Activated CD8-positive, alpha-beta memory T cell treated with anti-CD3 and anti-CD28 coated beads, Interleukin-2, amount 50 U/mL, for 4 hours (primary cell): ENCODE results near the gene C19orf44.
"Not testable (repeated sequence)": the region's sequence is repeated elsewhere in the genome, so short reads cannot be mapped to it uniquely, and the experiment has no call there.

Experiments used
- DNase-seq: peaks from one replicate; pipeline ENCODE4 v3.0.0-alpha.2; 2020

The C19orf44 gene

DNA sequence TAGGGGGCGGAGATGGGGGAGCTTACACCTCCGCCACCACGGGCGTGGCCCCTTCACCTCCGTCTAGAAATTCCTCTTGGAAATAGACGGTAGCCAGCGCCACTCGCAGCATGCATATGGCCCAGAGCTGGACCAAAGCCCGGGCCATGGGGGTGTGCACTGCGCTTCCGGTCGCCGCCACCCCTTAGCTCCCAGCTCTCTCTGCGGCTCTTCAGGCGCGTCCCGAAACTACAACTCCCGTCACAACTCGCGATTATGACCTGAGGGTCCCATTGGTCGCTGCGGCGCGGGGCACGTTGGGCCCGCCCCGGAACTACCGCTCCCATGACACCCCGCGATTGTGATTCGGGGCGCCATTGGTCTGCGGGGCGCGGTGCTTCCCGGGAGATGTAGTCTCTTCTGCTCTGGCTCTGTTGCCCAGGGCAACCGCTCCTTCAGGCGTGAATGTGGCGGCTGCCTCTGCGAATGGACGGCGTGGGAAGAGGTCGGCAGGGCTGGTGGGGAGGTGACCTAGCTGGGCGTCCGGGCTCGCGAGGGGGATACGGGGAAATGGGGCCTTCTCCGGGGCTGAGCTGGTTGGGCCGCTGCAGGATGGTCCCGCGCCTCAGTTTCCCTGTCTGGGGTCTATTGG is at the start of gene C19orf44, which contains the start of gene CALR3:
TSS of gene C19orf44 (plus strand) at position 413 of the 631 bp plus-strand sequence. CDS start 4,399 bp downstream, outside the sequence.
TSS of gene CALR3 (minus strand) at position 186 of the 631 bp plus-strand sequence. CDS start at position 148, 38 bp downstream.
- DNase-seq = peak; percentile 96

DNA sequence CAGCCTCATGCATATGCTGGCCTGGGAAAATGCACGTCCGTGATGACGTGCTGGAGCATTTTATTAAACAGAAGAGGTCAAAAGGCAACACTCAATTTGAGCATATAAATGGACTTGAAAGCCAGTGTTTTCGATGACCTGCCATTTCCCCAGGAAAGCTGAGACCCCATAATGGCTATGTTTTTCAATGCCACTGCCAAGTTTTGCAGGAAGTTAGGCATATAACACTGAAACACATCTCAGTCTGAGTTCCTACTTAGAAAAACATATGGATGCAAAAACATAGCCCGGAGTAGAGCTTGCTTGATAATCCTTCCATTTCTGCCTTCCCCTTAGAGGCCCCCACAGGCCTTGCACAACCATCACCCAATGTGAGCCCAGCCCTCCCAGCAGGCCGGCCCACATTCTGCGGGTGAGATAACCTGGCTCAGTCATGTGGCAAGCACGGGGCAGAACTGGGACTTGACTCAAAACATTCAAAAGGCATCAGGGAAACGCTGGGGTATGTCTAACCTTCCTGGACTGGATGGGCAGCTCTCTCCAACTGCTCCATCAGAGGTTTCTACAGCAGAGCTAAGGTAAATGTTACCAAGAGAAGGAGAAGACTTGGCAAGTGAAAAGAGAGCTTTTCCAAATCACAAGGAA is 49.3 kb upstream of the C19orf44 start:
- DNase-seq = peak; percentile 39

DNA sequence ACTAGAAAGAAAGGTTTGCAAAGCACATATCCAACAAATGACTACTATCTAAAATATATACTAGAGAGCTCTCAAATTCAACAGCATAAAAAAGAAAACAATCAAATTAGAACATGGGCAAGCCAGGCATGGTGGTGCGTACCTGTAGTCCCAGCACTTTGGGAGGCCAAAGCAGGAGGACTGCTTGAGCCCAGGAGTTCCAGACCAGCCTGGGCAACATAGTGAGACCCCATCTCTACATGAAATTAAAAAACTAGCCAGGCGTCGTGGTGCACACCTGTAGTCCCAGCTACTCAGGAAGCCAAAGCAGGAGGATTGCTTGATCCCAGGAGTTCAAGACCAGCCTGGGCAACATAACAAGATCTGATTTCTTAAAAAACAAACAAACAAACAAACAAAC is 47.3 kb upstream of the C19orf44 start:
- not testable (repeated sequence) for DNase-seq

DNA sequence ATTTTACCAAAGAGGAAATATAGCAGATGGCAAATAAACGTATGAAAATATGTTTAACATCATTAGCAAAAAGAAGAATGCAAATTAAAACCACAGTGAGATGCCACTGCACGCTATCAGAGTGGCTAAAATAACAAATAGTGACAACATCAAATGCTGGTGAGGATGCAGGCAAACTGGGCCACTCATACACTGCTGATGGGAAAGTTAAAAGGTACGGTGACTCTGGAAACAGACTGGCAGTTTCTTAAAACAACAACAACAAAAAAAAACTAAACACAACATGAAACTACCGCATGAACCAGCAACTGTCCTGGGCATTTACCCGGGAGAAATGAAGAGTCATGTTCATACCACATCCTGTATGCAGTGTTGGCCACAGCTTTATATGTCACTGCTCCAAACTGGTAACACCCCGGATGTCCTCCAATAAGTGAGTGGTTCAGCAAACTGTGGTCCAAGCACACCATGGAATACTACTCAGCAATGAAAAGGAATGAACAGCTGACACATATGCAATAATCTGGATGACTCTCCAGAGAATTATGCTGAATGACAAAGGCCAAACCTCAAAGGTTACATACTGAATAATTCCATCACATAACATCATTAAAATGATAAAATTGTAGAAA is 46.7 kb upstream of the C19orf44 start:
- DNase-seq = no peak

DNA sequence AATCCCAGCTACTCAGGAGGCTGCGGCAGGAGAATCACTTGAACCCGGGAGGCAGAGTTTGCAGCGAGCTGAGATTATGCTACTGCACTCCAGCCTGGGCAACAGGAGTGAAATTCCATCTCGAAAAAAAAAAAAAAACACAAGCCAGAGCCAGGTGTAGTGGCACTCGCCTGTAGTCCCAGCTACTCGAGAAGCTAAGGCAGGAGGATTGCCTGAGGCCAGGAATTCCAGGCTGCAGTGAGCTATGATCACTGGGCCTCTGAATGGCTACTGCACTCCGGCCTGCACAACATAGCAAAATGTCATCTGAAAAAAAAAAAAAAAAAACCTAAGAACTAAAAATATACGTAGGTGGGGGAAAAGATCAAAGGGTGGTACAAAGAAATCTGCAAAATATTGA is 43.9 kb upstream of the C19orf44 start:
- no peak for DNase-seq

DNA sequence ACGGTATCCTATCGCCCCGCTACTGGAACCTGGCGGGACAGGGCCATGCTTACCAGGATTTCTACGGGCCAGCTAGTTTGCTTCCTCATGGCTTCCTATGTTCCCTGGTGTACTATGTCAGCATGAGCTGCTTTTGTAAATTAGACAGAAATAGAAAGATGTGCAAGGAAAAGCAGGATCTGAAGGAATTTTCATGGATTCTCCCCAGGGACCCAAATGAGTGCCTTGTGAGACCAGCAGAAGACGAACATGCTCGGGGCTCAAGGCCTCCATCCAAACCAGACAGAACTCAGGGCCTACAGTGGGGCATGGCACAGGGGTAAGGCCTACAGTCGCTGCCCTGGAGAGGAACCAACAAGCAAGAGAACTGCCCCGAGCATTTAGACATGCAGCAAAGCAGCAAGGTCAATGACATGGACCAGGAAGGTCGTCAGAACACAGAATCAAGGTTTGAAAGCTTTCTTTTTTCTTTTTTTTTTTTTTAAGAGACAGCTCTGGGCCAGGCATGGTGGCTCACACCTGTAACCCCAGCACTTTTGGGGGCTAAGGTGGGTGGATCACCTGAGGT is 41.8 kb upstream of the C19orf44 start:
- no peak for DNase-seq

DNA sequence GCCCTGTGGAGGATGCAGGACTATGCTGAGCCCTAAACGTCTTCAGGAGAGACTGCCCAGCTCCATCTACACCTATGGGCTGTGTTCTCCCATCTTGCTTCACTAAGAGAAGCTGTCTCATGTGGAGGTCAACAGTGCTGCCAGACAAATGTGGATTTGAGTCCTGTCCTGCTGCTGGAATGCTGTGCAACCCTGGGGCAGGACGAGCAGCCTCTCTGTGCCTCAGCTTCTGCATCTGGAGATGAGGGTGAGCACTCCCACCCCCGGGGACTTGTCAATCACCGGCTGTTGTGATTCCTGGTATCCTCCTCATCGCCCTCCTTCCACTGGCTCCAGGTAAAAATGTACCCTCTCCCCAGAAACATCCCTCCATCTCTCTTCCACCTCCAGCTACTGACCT is 40.7 kb upstream of the C19orf44 start:
- no peak for DNase-seq

DNA sequence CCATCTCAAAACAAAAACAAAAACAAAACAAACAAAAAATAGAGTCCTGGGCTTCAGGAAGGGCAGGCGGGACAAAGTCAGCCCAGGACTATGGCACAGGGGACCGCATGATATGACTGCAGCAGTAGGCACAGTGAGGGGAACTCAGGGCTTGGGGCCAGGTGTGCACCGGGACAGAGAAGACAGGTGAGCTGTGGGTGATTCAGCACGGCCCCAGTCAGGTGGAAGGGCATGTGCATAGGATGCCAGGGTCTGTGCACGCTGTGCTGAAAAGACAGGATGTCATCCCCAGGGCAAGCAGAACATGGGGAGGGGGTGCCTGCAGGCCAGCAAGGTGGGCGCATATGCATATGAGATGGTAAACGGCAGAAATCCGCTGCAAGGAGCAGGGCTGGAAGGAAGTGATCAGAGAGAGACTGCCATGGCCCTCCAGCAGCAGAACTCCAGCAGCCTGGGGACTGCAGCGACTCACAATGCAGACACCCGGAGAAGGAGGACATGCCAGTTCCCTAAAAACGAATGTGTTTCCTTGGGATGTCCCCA is 39.5 kb upstream of the C19orf44 start:
- no peak for DNase-seq

DNA sequence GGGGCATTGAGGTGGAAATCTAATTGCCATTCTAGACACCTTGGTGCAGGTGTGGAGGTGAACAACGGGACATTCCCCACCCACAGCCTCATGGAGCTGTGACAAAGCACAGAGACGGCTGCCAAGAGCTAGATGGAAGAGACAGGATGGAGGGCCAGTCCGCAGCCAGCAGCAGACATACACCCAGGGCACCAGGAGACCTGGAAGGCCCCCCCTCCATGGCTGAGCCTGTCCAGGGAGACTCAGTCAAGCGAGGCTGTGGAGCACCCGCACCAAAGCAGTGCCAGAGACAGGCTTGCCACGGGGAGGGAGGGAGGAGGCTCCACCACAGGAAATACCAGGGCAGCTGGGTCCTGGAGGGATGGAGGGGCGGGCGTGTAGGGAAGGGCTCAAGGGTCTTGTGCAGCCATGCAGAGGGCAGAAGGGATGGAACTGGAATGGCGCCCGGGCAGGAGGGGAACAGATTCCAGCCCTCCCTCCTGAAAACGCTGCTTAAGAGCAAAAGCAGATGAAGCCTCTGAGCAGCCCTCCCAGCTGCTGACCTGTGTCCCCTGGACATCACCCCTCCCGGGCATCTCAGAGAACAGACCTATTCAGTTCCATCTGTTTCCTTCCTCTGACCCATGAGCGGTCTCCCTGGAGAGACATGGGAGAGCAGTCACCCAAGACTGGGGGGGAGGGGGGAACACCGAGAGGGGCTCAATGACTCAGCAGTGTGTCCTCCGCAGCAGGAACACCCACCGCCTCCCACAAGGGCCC is 38.8 kb upstream of the C19orf44 start:
- DNase-seq = peak; percentile 30

DNA sequence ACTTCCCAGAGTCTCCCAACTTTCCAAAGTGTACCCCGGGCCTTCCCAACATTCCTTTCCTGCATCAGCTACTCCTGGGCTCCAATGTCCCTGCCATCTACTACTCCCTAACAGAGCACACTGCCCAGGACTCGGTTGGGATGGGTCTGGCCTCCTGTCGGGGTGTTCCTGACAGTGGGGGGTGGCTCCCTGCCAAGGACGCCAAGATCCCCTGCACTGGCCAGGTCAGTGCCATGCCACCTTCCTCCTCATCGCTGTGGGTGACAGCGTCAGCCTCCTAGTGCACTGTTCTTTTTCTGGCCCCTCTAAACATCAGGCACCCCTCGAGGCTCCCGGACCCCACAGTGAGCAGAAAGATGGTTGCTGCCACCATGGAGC is 38.3 kb upstream of the C19orf44 start:
- DNase-seq = no peak

DNA sequence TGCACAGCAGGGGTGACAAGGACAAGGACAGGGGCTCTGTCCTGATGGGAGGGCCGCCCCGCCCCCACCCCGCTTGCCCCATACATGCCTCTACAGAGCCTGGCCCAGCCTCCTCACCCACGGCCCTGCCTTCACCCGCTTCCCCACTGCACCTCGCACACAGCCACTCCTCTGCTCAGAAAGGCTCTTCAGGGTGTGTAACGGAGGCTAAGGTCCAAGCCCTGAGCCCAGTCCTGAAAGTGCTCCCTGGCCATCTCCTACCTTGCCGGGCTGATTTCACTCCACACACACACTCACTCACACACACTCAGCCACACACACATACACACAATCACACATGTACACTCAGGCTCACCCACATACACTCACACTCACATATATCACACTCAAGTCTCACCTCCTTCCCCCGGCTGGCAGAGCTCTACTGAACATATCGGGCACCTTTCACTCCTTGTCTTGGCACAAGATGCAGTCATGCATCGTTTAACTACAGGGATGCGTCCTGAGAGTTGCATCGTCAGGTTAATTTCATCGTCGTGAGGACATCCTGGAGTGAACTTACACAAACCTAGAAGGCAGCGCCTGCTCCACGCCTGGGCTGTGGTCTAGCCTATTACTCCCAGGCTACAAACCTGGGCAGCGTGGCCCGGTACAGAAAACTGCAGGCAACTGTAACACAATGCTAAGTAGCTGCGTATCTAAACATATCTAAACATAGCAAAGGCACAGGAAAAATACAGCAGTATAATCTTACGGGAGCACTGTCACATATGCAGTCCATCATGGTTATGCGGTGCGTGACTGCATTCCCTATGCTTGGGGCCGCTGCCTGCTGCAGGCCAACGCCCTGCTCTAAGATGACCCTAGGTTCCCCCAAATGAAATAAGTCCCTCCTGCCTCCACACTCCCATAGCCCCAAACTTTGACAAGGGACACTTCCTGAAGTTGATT is 37.5 kb upstream of the C19orf44 start:
- DNase-seq = no peak

DNA sequence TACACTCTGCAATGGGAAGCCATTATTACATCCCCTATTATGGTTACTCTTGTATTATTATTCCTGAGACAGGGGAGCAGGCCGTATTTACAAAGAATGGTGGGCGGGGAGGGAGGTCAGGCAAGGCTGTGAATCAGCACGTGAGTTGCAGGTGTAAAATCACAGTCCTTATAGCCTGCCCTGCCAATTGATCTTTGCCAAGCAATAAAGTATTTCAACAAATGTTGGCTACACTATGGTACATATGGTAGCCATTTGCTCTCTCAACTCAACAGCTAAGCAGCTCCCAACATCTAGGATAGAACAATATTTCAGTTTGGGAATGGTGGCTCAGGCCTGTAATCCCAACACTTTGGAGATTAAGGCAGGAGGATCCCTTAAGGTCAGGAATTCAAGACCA is 36.5 kb upstream of the C19orf44 start:
- no peak for DNase-seq

DNA sequence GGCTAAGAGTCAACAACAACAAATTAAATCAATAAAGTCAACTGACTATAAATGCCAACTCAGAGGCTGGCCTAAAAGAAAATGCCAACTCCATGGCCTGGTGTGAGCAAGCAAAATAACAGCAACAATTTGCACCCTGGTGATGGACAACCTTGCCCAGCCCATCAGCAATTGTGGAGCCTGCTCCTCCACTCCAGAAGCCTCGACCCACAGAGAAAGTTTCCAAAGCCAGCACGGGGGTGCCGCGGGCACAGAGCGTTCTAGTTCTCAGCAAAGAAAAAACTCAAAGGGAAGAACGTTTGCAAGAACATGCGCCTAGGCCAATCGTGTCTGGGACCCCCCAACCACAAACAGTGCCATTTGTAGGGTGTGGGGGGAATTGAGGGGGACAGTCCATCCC is 35.7 kb upstream of the C19orf44 start:
- DNase-seq = no peak

DNA sequence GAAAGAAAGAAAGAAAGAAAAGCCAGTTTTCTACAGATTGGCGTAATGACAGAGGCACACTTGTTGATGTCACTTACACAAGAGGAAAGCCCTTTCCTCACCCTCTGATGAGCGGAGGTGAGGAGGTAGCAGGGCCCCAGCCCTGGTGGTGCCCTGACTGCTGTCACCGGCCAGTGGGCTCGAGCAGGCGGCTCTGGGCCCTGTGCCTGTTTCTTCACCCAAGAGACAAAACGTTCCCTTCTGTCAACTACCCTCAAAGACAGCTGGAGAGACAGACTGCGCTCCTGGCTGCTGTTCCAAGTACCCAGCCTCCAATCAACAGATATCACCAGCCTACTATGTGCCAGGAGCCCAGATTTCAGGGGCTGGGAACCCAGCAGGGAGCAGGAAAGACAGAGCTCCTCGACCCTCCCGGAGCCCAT is 34.6 kb upstream of the C19orf44 start:
- no peak for DNase-seq

DNA sequence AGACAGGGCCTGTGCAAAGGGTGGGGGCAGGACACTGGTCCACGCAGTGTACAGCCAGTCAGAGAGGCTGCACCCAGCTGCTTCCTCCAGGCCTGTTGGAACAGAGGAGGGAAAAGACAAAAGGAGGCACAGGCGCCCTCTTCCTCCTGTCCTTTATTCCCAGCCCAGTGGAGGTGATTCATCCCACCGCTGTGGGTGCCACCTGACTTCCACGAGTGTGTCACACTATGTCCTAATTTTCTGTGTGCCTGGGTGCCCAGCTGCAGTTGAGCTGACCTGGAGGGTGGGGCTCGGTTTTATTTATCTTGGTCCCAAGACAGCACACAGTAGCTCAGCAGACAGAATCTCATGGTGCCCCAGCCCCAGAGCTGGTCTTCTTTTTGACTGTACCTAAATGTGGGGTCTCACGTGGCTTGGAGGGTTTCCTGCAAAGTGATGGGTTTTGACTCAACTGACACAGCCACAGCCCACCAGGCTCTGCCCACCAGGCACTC is 33.4 kb upstream of the C19orf44 start:
- DNase-seq = no peak

DNA sequence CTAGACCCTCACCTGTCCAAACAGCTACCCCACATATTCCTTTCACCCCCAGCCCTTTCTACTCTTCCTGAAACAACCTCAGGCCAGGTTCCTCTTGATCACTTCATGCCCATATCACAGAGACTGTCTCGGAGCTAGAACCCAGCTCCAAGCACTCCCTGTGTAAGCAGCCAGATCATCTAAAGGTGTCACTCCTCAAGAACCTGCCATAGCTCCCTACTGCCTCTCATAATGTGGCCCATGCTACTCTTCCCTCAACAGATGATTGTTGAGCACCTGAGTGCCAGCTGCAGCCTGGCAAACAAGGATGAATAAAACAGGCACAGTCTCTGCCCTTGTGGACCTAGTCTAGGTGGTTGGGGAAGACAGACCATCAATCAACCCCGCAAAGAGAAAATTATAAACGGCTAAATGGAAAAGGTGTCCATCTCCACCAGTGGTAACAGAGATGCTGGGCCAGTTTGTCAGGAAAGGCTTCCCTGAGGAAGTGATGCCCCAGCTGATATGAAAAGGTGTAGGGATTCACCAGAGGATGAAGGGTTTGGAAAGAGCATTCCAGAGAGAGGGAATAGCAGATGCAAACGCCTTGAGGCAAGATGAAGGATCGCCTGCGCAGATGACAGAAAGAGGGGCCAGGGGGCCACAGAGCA is 32.7 kb upstream of the C19orf44 start:
- DNase-seq = no peak

DNA sequence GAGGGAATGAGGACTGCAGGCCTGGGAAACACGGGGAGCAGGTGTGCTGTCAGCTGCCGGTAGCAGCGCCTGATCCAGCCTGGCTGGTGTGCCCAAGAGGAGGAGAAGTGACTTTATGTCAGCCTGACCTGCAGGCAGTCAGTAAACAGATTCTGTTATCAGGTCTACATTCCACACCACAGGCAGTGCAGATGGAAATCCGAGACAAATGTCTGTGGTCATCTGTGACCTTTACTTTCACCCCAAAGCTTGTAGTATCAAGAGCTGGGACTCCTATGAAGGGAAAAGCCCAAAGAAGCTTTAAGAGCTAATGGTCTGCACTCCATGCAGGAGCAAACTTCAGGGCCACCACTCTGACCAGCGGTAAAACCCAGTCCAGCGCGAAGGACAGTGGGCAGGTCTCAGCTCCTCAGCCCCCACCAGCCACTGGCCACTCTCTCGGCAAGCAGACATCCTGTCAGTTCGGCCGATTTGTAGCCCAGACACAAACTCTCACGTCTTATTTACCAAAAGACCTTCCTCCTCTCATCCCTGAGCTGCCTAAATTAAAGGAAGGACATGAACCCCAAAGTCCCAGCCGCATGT is 32.1 kb upstream of the C19orf44 start:
- DNase-seq = no peak

DNA sequence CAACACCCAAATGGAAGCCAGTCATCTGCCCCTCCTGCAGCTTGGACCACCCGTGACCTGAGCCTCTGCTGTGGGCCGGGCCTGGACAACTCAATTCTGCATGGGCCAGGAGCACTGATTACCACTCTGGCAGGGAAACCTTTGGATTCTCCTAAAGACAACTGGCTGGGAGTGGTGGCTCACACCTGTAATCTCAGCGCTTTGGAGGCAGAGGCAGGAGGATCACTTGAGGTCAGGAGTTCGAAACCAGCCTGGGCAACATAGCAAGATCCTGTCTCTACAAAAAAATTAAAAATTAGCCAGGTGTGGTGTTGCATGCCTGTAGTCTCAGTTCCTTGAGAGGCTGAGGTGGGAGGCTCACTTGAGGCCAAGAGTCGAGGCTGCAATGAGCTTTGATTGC is 31.0 kb upstream of the C19orf44 start:
- DNase-seq = no peak

DNA sequence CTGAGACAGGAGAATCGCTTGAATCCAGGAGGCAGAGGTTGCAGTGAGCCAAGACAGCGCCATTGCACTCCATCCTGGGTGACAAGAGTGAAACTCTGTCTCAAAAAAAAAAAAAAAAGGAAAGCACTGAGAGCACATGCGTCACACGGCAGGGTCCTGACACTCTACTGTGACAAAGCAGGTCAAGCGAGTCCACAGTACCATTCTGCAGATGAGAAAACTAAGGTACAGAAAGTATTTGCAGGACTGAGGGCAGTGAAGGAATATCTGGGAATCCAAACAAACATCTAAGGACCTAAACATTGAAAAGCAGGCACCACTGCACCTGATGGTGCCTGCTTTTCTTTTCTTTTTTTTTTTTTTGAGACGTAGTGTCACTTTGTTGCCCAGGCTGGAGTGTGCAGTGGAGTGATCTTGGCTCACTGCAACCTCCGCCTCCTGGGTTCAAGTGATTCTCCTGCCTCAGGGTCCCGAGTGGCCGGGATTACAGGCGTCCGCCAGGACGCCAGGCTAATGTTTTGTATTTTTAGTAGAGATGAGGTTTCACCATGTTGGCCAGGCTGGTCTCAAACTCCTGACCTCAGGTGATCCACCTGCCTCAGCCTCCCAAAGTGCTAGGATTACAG is 29.3 kb upstream of the C19orf44 start:
- not testable (repeated sequence) for DNase-seq

DNA sequence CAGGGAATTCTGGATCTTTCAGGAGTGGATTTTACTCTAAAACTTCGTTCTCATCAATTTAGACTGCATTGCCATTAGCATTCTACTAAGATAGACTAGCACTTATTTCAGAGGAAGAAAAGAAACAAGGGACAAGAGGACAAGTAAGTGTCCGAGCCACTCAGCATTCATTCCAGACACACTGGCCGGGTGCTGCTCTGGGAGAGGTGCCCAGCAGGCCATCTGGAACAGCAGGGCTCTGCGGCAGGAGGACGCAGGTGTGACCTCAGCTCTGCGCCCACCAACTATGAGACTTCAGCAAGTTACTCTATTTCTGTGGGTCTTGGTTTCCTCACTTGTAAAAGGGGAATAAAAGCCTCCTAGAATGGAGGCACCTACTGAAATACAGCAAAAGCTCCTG is 28.6 kb upstream of the C19orf44 start:
- DNase-seq = no peak
